GM21529 (cell line): Measurements from ENCODE around the gene UCN.
"Not testable (repeated sequence)": the region's sequence is repeated elsewhere in the genome, so short reads cannot be mapped to it uniquely, and the experiment has no call there.

Experiments
- ATAC-seq: cut with Tn5 transposase; IDR thresholded peaks from one replicate; pipeline ENCODE4 v1.9.1; 2021; ENCODE audit not compliant: unreplicated experiment

The UCN gene

GRCh38 chr2:27308359-27308881 is at the start of gene UCN:
UCN (minus strand) TSS chr2:27308445; CDS start chr2:27307895, 550 bp downstream.
- no peak for ATAC-seq

DNA sequence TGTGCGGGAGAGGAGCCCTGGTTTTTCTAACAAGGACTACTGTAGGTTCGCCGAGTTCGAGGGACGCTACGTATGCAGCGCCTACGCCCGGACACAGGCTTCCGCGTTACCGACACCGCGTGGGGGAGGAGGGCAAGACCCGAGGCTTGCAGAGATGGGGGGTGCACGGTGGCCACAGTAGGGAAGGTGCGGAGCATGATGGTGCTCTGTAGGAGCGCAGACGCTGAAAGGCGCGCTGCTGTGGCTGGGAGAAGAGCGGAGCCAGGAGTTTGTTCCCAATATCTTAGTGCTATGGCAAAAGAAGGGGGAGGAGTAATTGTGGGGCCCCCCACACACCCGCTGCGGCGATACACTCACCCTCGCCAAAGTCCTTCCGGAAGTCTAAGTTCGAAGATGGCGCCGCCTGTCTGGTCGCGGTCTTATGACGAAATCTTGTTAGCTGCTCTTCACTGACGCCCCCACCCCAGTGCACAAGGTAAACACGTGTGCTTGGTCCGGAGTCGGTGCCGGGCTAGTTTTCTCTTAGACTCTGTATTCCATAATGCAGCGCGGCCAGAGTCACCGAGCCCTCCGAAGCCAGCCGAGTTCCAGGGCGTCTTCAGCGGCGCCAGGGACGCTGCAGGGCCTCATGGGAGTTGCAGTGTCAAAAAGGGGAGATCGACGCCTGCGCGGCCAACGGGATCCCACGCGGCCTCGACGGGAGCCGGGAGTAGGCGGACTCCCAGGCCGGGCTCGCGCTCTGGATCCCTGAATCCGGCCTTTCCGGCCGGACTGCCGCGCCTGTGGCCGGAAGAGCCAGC is 48.3 kb upstream of the UCN start, which contains the start of gene GTF3C2:
TSS of gene GTF3C2 (minus strand) at position 383 of the 800 bp plus-strand sequence. CDS start 13,210 bp downstream, outside the sequence.
- peak; percentile 81 for ATAC-seq

GRCh38 chr2:27356056-27356381 is 47.8 kb upstream of the UCN start:
- ATAC-seq = peak; percentile 38

GRCh38 chr2:27354597-27354927 is 46.3 kb upstream of the UCN start:
- no peak for ATAC-seq

DNA sequence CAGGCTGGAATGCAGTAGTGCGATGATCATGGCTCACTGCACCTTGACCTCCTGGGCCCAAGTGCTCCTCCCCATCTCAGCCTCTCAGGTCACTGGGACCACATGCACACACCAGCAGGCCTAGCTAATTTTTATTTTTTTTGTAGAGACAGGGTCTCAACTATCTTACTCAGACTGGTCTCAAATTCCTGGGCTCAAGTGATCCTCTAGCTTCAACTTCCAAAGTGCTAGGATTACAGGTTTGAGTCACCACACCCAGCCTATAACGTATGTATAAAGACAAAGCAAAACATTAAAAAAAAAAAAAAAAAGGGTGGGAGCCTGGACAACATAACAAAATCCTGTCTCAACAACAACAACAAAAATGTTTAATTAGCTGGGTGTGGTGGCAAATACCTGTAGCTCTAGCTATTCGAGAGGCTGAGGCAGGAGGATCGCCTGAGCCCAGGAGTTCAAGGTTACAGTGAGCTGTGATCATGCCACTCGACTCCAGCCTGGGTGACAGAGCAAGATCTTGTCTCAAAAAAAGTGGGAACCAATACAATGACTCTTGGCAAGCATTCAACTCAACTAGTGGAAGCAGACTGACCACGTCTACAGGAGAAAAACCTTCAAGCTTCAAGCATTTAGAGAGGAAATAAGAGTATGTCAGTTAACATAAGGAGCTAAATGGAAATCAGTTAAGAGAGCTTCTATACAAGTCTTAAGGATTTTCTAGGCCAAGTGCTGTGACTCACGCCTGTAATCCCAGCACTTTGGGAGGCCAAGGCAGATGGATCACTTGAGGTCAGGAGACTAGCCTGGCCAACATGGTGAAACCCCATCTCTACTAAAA is 45.7 kb upstream of the UCN start:
- no peak for ATAC-seq

- not testable (repeated sequence) for ATAC-seq
These were observed 45.1 kb upstream of the UCN start for GRCh38 chr2:27353386-27353761.

- no peak for ATAC-seq
These were observed 43.8 kb upstream of the UCN start for GRCh38 chr2:27351802-27352598.

DNA sequence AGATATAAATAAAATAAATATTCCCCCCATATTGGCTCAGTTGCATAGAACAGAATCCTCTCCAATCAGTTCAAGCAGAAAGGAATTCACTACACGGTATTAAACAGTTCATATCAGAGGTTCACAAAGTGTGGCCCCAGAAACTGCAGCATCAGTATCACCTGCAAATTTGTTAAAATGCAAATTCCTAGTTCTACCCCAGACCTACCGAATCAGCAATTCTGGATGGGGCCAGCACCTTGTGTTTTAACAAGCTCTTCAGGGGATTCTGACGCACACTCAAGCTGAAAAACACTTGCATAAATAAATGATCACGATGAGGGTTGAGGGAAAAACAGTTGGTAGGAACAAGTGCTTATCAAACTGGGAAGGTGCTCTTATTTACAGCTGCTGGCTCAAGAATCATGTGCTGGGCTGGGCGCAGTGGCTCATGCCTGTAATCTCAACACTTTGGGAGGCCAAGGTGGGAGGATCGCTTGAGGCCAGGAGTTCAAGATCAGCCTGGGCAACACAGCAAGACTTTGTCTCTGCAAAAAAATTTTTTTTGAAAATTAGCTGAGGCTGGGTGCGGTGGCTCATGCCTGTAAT is 42.0 kb upstream of the UCN start:
- ATAC-seq = no peak

DNA sequence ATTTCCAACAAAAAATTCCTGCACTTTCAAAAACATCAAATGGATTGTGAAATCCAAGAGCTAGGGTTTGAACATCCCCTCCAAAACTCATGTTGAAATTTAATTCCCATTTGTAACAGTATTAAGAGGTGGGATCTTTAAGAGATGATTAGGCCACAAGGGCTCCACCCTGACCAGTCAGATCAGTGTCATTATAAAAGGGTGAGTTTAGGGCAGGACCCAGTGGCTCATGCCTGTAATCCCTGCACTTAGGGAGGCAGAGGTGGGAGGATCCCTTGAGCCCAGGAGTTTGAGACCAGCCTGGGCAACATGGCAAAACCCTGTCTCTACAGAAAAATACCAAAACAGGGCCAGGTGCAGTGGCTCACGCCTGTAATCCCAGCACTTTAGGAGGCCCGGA is 39.4 kb upstream of the UCN start:
- ATAC-seq = no peak

DNA sequence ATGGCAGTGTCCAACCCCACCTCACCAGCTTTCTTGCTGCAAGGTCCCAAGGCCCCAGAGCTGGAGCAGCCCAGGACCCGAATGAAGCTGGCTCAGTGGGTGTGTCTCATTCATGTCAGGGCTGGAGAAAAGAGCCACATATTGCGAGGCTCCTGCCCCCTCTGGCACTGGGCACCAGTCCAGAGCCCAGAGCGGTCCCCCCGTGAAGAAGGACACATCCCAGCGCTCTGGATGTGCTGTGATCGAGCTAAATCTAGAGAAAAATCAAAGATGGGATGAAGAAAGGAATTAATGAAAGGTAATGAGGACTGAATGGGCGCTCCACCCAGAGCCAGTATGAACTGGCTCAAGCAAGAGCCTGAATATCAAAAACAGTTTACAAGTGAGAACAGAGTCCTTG is 27.9 kb upstream of the UCN start:
- ATAC-seq = no peak

DNA sequence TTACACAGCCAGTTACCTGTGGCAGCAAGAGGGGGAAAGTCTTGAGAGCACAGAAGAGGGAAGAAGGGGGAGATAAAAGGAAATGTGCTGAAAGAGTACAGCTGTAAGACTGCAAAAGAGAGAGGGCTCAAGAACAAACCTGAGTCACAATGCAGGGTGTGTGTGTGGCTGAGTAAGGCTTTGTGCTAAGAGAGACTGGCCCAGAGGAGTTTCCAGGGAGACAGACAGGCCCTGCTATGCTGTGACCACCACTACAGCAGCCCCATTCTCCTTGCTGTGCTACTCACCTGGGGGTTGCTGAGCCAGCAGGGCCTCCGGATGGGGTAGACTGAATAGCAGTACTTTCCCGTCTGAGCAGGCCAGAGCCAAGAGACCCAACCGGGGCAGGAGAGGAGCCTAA is 27.1 kb upstream of the UCN start:
- ATAC-seq = no peak

DNA sequence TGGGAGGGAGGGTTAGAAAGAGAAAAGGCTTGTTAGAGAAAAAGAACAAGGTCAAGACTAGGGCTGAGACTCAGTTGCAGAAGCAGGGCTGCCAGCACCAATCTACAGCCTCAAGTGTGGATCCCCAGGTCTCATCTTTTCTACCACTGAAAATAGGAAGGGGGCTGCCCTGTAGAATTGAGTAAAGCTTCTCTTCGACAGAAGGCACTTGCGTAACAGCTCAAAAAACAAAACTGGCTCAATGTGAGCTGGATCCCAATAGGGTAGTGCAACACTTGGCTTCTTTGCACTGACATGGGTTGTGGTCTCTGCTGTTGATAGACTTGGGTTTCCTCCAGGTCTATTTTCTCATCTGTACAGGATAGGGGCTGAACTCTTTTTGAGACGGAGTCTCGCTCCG is 16.5 kb upstream of the UCN start:
- ATAC-seq = no peak

DNA sequence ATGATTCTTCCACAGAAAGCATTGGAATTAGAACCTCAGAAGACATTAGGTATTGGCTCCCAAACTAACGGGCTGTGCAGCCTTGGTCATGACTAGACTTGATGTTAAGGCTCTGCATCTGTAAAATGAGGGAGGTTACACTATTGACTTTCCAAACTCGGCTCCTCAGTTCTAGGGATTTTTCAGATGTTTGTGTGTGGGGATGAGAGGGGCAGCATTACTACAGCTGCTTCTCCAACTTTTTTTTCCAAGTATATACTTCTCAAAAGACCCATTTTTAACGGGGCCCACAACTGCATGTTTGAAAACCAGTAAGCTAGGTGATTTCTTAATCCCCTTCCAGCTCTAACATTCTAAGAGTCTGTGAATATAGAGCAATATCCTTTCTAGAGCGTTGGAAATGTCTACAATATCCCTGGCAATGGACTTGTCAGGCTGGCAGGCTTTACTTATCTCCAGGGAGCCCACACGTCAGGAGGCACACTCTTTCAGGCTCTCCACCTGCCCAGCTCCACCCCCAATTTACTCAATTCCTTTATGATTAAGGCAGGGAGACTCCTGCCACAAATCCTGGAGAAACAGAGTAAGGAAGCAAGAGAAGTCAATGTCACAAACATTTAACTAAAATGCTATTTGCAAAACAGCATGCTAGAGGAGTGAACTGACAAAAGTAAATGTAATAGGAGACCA is 15.5 kb upstream of the UCN start:
- no peak for ATAC-seq

GRCh38 chr2:27322766-27323595 is 14.7 kb upstream of the UCN start, which contains the start of gene MPV17:
MPV17 (minus strand) TSS chr2:27323097; CDS start chr2:27322517, 580 bp downstream.
- peak; percentile 93 for ATAC-seq

DNA sequence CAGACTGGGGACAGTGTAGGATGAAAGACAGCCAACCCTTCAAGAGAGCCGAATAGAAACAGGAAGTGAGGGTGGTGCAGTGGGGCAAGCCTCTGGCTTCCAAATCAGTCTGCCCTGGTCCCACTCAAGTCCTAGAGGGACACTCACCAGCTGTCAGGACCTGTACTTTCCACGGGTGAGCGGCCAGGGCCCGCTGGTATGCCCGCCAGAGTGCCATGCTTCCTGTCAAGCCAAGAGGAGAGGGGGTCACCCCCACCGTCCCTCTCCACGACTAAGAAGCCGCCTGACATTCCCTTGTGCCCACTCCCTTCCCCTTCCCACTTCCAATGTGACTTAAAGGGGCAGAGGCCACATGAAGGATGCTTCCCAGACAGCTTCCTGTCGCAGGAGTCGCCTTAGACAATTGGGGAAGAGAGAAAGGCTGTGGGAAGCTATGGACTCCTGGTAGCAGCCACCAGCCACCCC is 14.1 kb upstream of the UCN start:
- peak; percentile 3 for ATAC-seq

GRCh38 chr2:27320958-27321543 is 12.8 kb upstream of the UCN start:
- no peak for ATAC-seq

- ATAC-seq = not testable (repeated sequence)
These were observed 11.6 kb upstream of the UCN start for GRCh38 chr2:27319839-27320238.

DNA sequence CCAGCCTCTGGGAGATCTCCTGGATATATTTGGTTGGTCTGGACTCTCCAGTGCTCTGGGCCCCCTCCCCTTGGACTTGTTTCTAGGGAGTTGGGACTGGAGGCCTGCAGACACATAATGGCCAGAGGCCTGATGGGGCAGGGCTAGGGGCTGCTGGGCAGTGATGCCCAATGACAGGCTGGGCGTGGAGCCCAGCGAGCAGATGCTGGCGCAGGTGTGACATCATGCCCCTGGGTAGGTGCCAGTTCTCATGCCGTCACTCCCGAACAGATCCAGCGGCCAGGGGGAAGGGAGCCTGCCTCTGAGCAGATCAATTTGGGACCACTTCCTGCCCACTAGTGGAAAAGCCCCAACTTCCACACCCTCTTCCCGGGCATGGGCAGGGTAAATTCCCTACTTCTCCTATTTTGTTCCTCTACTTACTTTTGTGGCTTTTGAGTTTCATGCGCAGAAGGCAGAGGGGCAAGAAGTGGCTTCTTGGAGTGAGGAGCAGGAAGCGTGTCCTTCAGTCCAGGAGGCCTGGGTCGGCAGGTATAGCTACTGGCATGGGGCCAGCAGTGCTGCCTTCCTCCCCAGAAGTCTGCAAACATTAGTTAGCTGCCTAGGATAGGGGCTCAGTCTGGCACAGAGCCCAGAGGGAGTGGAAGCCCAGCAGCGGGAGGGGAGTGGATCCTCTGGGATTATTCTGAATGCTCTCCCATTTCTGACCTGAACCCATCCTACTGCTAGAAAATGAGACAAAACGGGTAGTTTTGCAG is 8.6 kb upstream of the UCN start:
- no peak for ATAC-seq
